ENCODE data around the gene KLHDC1.

DNA sequence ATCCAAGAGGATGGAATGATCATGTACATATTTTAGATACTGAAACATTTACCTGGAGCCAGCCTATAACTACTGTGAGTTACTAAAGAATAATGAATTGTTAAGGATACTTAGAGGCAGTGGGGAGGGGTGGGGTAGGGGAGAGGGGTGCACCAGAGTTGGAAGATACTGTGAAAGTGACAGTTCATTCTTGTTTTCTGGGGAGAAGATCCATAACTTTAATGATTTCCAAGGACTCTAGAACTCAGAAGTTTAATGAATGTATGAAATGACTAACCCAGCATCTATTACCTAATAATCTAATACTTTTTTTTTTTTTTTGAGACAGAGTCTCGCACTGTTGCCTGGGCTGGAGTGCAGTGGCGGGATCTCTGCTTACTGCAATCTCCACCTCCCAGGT is 85.5 kb downstream of the KLHDC1 start:
- TF ChIP-seq SRF (IDR thresholded peaks at IDR 0.05; ENCODE audit: low read depth) (no peak), ZNF274 (IDR thresholded peaks at IDR 0.05; ENCODE audit: low read depth, low read length) (no peak), POLR2A (IDR thresholded peaks at IDR 0.05; ENCODE audit: borderline replicate concordance, extremely low read depth, insufficient read depth, insufficient read length) (no peak), POLR2AphosphoS5 (IDR thresholded peaks at IDR 0.05; ENCODE audit: low read depth, low read length) (no peak), EZH2 (IDR thresholded peaks at IDR 0.05) (no peak), EZH2phosphoT487 (IDR thresholded peaks at IDR 0.05; ENCODE audit: borderline replicate concordance) (no peak), ZFX (IDR thresholded peaks at IDR 0.05) (no peak), EGR1 (IDR thresholded peaks at IDR 0.05; ENCODE audit: low read depth) (no peak), CEBPB (IDR thresholded peaks at IDR 0.05; ENCODE audit: low read depth) (no peak)
- TF ChIP-seq, protein P1, sequence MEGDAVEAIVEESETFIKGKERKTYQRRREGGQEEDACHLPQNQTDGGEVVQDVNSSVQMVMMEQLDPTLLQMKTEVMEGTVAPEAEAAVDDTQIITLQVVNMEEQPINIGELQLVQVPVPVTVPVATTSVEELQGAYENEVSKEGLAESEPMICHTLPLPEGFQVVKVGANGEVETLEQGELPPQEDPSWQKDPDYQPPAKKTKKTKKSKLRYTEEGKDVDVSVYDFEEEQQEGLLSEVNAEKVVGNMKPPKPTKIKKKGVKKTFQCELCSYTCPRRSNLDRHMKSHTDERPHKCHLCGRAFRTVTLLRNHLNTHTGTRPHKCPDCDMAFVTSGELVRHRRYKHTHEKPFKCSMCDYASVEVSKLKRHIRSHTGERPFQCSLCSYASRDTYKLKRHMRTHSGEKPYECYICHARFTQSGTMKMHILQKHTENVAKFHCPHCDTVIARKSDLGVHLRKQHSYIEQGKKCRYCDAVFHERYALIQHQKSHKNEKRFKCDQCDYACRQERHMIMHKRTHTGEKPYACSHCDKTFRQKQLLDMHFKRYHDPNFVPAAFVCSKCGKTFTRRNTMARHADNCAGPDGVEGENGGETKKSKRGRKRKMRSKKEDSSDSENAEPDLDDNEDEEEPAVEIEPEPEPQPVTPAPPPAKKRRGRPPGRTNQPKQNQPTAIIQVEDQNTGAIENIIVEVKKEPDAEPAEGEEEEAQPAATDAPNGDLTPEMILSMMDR (IDR thresholded peaks at IDR 0.05 in 2 of 3, conservative IDR thresholded peaks at IDR 0.05 in 1 of 3; ENCODE audit: borderline replicate concordance in 1 of 3, insufficient read depth in 1 of 3, low read depth in 2 of 3, low read length in 2 of 3) = no peak
- TF ChIP-seq, protein P2, sequence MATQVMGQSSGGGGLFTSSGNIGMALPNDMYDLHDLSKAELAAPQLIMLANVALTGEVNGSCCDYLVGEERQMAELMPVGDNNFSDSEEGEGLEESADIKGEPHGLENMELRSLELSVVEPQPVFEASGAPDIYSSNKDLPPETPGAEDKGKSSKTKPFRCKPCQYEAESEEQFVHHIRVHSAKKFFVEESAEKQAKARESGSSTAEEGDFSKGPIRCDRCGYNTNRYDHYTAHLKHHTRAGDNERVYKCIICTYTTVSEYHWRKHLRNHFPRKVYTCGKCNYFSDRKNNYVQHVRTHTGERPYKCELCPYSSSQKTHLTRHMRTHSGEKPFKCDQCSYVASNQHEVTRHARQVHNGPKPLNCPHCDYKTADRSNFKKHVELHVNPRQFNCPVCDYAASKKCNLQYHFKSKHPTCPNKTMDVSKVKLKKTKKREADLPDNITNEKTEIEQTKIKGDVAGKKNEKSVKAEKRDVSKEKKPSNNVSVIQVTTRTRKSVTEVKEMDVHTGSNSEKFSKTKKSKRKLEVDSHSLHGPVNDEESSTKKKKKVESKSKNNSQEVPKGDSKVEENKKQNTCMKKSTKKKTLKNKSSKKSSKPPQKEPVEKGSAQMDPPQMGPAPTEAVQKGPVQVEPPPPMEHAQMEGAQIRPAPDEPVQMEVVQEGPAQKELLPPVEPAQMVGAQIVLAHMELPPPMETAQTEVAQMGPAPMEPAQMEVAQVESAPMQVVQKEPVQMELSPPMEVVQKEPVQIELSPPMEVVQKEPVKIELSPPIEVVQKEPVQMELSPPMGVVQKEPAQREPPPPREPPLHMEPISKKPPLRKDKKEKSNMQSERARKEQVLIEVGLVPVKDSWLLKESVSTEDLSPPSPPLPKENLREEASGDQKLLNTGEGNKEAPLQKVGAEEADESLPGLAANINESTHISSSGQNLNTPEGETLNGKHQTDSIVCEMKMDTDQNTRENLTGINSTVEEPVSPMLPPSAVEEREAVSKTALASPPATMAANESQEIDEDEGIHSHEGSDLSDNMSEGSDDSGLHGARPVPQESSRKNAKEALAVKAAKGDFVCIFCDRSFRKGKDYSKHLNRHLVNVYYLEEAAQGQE (IDR thresholded peaks at IDR 0.05; ENCODE audit: low read depth) = no peak

Data from HCT116 (cell line).